RPMI7951 (cell line): Measurements from ENCODE around the gene CBFA2T3. TPM values are rescaled to one million over a fixed set of nuclear protein-coding genes. Genes with fewer than 3 reads are reported as not detected.

ENCODE experiments used
- DNase-seq: peaks from one replicate; pipeline ENCODE4 v3.0.0-alpha.2; 2012; ENCODE audit warnings: low read depth
- total RNA-seq: library from RNA; depleted of rRNA; stranded (reverse); fragments of >200 nt; shearing (Covaris generic); gene quantifications from 2 replicates; pipeline ENCODE4 v1.2.3, GENCODE V29; 2014

The CBFA2T3 gene
- total RNA-seq, 1 experiment from 2014 or later = not detected

DNA sequence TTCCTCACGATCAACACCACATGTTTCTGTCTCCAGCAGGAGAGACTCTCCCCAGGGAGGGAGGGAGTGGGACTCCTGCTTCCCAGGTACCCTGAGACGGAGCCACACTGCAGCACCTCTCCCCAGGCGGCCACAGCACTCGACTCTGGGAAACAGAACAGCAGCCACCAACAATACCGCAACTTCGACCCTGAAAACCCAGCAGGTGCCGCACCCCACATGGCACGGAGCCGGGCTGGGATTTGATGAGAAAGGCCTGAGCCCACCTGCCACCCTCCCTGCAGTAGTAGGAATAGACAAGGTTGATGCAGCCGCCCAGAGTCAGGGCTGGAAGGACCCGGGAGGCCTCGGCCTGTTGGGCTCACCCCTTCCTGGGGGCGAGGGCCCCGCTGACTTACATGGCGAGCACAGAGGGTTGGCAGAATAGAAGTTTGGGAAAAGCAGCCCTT is 134.7 kb downstream of the CBFA2T3 start:
- DNase-seq = no peak

- no peak for DNase-seq
Measured at GRCh38 chr16:88841521-88842307, 135.3 kb downstream of the CBFA2T3 start.

DNA sequence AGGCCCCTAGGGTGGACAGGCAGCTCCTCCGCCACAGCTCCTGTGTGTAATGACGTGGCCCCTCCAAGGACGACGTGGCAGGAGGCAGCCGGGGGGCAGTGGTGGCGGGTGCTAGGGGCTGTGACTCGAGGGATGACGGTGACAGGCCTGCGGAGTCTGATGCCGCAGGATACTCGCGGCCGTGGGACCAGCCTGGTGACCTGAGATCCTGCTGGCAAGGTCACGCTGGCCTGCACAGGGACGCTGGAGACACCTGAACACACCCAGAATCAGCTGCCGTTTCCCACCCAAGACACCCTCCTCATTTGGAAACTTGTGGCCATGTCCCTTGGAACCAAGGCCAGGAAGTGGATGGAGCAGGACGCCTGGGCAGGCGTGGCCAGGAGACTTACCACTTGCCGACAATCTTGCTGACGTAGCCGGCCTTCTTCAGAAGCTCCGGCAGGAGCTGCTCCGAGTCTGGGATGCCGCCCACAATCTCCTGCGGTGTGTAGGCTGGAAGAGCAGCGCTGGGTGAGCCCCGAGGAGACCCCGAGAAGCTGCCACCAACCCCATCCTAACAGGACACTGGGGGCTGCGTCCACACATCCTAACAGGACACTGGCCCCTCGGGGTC is 136.3 kb downstream of the CBFA2T3 start:
- DNase-seq = no peak

DNA sequence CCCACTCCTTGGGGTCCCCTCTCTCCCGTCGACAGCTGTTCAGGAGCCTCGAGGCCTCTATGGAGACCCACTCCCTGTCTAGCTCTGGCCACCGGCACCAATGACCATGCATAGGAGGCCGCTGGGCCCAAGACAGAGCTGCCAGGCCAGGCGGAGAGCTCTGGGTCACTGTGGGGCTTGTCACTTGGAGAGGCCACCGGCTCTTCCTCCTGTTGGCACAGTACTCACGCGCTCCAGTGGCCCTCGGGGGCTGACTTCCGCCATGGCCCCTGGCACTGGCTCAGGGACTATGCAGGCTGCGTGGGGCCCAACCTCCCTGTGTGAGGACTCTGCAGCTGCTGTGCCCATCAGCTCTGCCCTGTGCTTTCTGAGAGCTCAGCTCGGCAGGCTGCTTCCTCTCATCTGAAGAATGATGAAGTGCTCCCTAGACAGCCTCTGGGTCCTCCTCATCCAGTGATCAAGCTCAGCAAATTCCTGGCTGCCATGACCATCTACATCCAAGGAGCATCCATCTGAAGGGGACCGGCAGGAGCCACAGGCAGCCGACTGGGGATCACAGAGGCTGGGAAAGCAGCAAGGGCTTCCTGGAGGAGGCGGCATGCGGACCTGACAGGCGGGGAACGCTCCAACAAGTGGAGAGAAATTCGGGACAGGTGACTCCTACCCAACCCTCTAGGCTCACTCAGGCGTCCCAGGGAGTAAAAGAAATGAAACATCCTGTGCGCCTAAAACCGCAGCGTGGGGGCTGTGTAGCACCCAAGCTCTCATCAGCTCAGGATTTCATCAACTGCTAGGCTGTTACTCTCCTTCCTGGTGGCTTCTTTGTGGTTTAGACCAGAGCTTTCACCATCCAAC is 137.0 kb downstream of the CBFA2T3 start:
- DNase-seq = no peak

GRCh38 chr16:88839026-88839529 is 137.9 kb downstream of the CBFA2T3 start:
- no peak for DNase-seq

DNA sequence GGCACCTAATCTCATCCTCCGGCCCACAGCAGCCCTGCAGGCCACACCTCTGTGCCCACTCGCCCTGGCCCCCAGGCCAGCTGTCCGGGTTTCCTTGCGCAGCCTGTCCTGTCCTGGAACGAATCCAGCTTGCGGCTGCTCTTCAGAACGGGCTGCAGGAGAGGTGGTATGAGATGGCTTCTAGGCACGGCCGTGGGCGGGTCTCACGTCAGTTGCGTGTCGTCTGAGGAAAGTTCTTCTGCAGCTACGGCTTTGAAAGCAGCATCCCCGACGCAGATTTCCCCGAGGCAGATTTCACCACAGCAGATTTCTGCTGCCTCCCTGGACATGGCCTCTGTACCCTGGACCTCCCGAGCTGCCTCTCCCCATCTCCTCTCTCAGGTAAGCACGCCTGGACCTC is 138.4 kb downstream of the CBFA2T3 start:
- no peak for DNase-seq

DNA sequence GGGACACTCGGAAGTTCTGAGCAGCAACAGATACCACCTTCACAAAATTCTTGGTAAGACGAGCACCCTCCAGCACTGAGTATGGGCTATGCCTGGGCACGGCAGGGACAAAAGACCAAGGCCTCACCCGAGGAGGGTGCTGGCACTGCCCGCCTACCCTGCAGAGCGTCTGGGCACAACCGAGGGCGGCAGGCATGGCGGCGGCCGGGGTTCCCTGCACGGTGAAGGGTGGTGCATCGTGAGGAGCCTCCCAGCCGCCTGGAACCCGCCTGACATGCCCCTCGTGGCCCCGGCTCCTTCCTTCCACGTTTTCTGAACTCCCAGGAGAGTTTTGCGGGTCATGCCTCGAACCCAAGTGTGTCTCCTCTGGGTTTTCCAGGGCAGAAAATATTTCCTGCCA is 139.2 kb downstream of the CBFA2T3 start:
- DNase-seq = no peak

GRCh38 chr16:88836791-88837190 is 140.2 kb downstream of the CBFA2T3 start:
- no peak for DNase-seq

DNA sequence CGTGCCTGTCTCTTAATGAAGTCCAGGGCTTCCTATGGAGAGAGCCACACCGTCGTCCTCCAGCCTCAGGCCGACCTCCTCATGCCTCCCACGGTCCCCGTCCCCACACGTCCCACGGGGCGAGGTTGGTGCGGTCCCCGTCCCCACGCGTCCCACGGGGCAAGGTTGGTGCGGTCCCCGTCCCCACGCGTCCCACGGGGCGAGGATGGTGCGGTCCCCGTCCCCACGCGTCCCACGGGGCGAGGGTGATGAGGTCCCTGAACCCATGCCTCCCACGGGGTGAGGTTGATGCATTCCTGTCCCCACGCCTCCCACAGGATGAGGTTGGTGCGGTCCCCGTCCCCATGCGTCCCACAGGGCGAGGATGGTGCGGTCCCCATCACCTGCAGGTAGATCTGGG is 141.2 kb downstream of the CBFA2T3 start:
- DNase-seq = no peak

GRCh38 chr16:88835383-88835782 is 141.6 kb downstream of the CBFA2T3 start:
- no peak for DNase-seq

- DNase-seq = no peak
Measured at GRCh38 chr16:88834670-88835069, 142.3 kb downstream of the CBFA2T3 start.

DNA sequence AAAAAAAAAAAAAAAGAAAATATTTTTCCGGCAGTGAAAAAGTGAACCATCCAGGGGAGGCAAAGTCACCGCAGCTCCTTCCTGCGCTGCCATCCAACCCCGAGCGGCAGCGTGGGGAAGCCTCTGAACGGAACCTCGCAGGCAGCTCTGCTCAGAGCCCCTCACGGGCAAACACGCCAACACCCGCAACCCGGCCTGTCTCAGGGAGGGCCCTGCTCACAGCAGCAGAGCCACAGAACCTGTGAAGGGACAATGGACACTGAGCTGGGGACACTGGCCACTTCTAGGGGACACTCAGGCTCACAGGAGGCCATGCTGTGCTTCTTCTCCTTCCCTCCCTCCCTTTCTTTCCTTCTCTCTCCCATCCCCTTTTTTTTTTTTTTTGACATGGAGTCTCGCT is 143.9 kb downstream of the CBFA2T3 start:
- no peak for DNase-seq

DNA sequence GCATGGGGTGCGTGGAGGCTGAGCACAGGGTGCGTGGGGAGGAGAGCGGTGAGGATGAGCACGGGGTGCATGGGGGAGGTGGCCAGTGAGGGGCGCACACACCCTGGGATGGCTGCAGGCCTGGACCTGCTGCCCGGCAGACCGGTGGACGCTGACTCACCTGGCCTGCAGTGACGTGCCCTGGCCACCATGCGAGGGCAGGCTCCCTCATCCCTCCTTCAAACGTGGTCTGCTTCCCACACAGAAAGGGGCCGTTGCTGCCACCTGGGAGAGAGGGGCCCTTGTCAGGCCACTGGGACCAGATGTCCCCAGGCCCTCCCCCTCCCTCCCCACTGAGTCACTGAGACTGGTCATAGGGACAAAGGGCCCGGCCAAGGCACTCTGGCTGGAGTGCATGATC is 145.2 kb downstream of the CBFA2T3 start:
- no peak for DNase-seq

DNA sequence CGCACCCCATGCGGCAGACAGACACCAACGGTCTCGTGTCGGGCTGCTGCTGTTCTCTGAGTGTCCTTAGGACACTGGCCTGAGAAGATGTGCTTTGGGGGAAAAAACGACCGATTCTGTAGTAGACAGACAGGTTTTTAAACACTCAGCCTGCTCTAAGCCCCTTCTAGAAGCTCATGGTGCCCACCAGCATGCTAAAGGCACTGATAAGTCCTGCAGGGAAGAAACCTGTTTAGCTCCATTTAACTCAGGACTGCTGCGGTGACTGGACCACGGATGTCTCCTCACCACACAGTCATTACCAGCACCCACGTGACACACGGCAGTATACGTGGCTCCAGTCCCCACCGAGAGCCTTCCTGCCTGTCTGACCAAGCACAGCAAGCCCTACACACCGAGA is 146.2 kb downstream of the CBFA2T3 start:
- no peak for DNase-seq

DNA sequence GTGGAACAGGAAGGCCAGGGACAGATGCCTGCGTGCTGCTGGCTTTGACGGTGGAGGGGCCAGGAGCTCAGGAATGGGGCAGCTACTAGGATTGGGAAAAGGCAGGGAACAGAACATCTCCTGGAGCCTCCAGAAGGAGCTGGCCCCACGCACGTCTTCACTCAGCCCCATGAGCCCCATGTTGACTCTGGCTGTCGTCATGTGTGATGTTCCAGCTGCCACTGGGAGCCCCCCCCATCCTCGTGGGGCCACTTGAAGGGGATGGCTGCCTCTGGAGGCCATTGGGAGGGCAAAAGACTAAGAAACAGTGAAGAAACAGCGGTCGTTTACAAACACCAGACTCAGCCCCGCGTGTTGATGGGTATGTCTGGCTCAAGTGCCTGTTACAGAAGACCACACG is 146.7 kb downstream of the CBFA2T3 start:
- no peak for DNase-seq

- DNase-seq = no peak
Measured at GRCh38 chr16:88828711-88829110, 148.3 kb downstream of the CBFA2T3 start.

DNA sequence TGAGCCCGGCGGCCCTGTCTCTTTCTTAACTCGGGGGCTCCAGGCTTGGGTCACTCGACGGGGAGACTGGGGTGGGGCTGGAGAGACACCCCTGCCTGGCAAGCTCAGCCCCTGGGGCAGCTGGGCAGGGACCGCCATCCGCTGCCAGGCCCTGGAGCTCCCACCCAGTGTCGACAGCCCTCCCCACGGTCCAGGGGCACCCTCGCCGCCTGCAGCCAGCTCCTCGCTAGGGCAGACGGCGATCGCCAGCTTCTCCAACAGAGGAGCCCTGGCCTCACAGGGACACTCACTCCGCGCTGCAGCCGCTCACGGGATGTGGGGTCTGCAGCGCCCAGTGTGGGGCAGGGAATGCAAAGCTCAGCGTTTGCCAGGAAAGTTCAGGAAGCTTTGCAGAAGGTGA is 149.3 kb downstream of the CBFA2T3 start:
- no peak for DNase-seq

DNA sequence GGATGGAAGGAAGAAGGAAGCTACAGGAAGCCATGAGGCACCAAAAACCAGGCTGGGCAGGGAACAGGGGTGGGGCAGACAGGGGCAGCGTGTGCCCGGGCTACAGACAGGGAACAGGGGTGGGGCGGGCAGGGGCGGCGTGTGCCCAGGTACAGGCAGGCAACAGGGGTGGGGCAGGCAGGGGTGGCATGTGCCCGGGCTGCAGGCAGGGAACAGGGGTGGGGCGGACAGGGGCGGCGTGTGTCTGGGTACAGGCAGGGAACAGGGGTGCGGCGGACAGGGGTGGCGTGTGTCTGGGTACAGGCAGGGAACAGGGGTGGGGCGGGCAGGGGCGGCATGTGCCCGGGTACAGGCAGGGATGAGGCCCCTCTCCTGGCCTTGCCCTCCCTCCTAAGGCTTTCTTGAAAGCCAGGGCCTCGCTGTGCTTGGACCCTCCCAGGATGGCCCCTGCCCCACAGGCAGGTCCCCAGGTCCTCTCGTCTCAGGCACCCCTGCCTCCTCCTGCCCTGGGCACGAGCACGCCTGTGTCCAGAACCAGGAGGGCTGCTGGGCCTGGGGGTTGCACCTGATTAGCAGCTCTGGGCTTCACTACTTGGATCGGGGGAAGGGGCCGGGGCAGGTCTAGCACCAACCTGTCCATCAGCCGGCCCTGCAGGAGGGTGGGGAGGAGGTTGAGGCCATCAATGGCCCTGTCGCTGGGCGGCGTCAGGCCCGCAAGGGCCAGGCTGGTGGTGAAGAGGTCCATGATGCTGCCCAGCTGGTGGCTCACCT is 150.8 kb downstream of the CBFA2T3 start:
- no peak for DNase-seq

DNA sequence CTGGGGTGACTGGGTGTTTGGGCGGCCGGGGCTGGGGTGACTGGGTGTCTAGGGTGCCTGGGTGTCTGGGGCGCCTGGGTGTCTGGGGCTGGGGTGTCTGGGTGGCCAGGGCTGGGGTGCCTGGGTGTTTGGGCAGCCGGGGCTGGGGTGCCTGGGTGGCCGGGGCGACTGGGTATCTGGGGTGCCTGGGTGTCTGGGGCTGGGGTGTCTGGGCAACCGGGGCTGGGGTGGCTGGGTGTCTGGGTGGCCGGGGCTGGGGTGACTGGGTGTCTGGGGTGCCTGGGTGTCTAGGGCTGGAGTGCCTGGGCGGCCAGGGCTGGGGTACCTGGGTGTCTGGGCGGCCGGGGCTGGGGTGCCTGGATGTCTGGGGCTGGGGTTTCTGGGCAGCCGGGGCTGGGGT is 151.9 kb downstream of the CBFA2T3 start:
- no peak for DNase-seq
